NCI-H524 treated with DMSO at 0.1 percent for 48 hours (cell line): Measurements from ENCODE around the gene FMR1NB.

Experiments used
- DNase-seq: peaks from one replicate; lab custom pipeline; 2025; lab: John Stamatoyannopoulos, UW

FMR1NB gene

DNA sequence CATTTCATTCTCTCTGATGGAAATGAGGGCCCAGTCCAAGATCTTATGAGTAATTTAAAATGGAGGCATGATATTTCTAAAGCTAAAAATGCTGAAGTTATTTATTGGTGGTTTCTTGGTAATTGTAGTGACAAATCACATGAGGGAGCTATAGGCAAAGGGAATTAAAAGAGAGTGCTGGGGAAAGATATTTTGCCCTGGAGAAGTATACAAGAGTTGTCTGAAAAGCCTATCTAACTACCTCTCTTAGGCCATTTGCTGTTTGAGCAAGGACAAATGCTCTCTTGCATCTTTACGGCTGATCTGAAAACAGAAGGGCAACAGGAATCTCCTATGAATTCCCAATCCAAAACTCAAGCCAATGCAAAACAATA, 89.4 kb downstream of the FMR1NB start:
- DNase-seq = peak; percentile 17
